Adipose tissue (tissue), 3 donors: ENCODE results near the gene SLC45A2. TPM values are rescaled to one million over a fixed set of nuclear protein-coding genes. Genes with fewer than 3 reads are reported as not detected.
"Not testable (repeated sequence)": the region's sequence is repeated elsewhere in the genome, so short reads cannot be mapped to it uniquely, and the experiment has no call there.

Experiments used
- H3K27ac ChIP-seq: one replicate; pipeline ENCODE4 v1.5.1; 2013; ENCODE audit warnings: low read depth, low read length
- WGBS, 3 donors: extraction: QIAGEN DNeasy Blood & Tissue Kit; methylation state at CpG; one replicate each; pipeline ENCODE4 v1.1.7; 2013; 5-methylcytosine and 5-hydroxymethylcytosine counted together
- polyA plus RNA-seq, 3 donors: library from polyadenylated mRNA; stranded (reverse); fragments of 200-250 nt; gene quantifications; one replicate each; pipeline ENCODE4 v1.2.3, GENCODE V29; 2013
- donor health status: healthy with polysubstance abuse.
- donor health status: Bipolar disorder and iron deficiency.
- donor health status: healthy.

Gene SLC45A2
- polyA plus RNA-seq, 3 donors, result 0.02 TPM; not detected in 2

GRCh38 chr5:33980030-33980429 lies 4.5 kb downstream of the SLC45A2 start:
- no peak overlapping the region for H3K27ac ChIP-seq
- 31 to 93% (median 90%) methylated on average over 3 of the region's 3 CpGs for WGBS, 3 donors

DNA sequence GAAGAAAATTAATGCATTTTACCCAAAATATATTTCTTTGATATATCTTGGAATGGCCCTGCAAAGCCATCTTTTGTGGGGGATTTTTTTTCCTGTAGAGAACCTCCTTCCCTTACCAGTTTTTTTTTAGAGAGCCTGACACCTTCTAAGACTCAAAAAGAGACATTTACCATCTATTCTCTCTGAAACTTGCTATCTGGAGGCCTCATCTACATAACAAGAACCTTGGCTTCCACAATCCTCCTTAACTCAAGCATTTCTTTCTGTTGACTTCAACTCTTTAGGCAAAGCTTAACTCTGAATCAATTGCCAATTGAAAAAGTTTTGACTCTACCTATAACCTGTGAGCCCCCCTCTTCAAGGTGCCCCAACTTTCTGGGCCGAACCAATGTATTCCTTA lies 6.2 kb downstream of the SLC45A2 start:
- H3K27ac ChIP-seq, result no peak overlapping the region
- WGBS, 3 donors, result 85 to 95% (median 91%) methylated on average over 1 of the region's 1 CpG

DNA sequence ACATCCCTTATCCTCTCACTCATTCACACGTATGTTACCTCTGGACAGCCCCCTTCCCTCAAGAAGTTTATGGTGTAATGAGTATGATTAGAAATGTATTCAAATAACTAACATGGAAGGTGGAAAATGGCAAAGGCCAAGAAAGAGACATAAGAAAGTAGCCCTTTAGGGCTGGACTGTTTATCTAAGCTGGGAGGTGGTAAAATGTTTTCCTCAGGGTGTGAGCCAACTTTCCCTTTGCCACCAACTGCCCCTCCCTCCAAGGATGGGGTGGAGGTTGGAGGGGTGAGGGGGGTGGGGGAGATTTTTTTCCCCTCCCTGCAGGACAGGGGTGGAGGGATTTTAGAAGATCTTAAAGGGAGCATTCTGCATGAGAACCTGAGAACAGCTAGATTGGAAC lies 8.2 kb downstream of the SLC45A2 start:
- WGBS, 3 donors, result 71 to 88% (median 83%) methylated on average over 1 of the region's 1 CpG
- H3K27ac ChIP-seq, result no peak overlapping the region

DNA sequence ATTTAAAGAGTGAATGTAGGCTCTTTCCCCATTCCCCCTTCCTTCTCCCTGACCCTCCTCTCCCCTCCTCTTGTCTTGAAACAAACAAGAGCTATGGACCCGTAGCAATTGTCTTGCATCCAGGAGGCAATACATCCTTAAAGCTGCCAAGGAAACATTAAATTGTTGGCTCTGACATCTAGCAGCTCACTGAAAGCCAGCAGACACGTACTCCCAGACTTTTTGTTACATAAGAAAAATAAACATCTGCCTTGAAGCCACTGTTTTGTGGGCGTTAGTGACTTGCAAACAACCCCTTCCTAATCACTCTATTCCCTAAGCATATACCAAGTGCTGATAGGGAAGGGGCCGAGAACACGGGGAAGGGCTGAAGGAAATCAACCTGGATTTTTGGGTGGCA lies 8.6 kb downstream of the SLC45A2 start:
- WGBS, 3 donors, result 29 to 45% (median 40%) methylated on average over 5 of the region's 5 CpGs
- no peak overlapping the region for H3K27ac ChIP-seq

GRCh38 chr5:33973271-33973670 lies 11.2 kb downstream of the SLC45A2 start:
- H3K27ac ChIP-seq, result no peak overlapping the region
- 67 to 81% (median 79%) methylated on average over 2 of the region's 2 CpGs for WGBS, 3 donors

DNA sequence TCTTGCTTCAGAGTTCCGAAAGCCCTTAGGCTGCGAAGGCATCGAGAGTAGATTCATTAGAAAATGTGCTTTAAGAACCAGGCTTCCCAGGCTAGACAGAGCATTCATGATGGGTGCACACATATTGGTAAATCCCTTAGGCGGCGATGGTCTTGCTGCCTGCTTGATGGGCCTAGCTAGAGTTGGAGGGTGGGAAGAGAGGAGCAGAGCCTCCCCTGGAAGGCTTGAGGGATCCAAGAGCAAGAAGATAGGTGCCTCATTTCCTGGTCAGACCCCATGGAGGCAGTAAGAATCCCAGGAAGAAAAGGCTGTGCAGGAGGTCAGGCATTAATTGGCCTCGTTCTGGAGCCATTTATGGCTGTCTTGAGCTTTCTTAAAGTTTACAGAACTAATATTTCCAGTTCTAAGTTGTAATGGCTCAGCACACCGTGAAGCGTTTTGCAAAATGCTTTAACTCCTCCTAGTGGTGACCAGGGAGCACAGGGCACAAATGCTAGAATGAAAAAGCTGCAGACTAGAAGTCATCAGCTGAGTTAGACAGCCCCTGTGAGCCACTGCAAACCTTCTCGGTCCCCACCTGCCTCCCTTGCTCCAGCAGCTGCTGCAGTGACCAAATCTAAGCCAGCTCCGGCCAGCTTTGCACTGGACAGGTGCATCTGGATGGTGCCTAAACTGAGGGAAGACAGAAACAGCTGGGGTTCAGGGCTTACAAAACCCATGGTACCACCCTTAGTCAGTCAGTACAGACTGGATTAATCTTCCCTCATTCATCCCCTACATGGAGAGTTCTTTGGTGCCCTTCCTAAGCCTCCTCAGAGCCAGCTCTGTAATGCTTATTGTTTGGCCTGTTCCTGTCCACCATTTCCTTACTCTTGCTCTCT lies 14.7 kb downstream of the SLC45A2 start:
- no peak overlapping the region for H3K27ac ChIP-seq
- 49 to 56% (median 53%) methylated on average over 10 of the region's 10 CpGs for WGBS, 3 donors

DNA sequence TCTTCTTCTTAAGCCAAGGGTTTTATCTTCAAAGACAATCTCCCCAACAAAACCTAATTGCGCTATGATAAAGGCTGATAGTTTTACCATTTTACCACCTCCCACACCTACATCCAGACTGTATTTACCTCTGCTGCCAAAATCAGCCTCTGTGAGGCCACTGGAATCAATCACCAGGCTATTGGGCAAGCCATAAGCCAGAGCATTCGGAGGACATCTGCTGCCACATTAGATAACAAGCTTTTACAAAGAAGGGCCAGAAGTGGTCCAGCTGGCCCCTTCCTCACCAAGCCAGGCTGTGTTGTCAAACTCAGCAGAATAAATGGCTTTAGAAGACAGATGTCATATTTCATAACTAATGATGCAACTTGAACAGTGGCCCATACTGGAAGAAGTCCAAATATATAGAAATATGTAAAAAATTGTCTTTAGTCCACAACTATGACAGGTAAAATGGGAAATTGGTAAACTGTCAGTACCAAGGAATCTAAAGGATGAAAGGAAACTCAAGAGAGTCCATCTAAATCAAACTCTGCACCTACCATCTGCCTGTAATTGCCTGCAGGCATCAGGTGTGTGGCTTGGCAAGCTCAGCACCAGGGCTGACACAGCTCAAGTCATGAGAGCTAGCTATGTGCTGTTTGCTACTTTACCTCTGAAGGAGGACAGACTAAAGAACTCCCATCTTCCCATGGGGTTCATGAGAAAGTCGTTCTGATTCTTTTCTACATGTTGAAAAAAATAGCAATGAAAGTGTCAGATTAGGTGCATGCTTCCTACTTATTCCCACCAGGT lies 16.1 kb downstream of the SLC45A2 start:
- no peak overlapping the region for H3K27ac ChIP-seq
- WGBS, 3 donors, result 57 to 66% (median 63%) methylated on average over 3 of the region's 3 CpGs

DNA sequence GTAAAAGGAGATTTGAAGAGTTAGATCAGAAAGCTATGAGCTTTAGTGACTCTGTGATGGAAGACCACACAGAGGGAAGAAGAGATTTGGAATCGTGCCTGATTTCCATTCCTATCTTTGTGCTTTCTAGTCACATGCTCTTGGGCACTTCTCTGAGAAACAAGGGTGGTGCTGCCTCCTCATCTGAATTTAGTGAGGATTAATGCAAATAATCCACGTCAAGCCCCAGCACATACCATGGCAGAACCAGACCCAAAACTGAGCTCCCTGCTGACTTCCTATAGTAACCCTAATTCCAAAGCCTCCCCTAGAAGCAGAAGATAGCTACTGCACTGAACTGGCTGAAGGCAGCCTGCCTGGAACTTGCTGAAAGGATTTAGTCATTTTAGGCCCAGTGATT lies 17.7 kb downstream of the SLC45A2 start:
- H3K27ac ChIP-seq, result no peak overlapping the region
- 67 to 80% (median 74%) methylated on average over 2 of the region's 2 CpGs for WGBS, 3 donors

DNA sequence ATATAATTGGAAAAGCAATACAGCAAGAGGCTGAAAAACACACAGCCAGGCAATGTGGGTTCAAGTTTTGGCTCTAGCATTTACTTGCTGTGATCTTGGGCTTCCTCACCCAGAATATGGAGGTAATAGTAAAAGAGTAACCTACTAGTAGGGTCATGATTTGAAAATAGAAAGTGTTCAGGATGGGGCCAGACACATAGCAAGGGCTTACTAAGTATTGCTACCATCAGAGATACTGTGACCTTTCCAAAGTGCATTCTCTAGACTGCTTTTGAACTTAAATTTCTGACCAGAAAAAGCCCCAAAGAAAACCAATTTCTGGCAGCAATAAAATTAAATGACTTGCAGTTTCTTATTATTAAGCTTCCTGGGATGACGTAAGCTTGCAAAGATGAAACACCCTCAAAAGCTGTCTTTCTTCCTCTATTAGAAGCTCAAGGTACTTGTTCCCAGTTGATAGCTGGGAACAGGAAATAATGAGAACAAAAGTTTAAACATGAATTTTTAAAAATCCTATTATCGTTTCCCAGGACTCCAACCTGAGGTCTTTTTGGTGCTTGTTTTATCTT lies 20.3 kb downstream of the SLC45A2 start:
- H3K27ac ChIP-seq, result no peak overlapping the region
- WGBS, 3 donors, result 44 to 85% (median 46%) methylated on average over 2 of the region's 2 CpGs

DNA sequence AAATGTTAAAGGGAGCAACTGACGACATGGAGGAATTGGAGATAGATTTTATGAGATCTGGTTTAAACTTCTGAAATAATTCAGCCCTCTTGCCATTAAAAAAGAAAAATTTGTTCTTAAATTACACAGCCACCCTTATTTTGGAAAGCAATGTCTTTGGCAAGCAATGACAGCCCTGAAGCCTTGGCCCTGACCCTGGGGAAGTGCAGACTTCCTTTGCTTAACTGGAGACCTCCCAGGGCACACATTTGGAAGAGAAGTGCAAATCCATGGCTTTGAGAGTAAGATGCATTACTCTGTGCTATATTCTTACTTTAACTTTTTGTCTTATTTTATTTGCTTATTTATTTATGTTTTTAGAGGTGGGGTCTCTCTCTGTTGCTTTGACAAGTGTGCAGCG lies 26.3 kb downstream of the SLC45A2 start:
- 64 to 70% (median 70%) methylated on average over 2 of the region's 2 CpGs for WGBS, 3 donors
- H3K27ac ChIP-seq, result no peak overlapping the region

DNA sequence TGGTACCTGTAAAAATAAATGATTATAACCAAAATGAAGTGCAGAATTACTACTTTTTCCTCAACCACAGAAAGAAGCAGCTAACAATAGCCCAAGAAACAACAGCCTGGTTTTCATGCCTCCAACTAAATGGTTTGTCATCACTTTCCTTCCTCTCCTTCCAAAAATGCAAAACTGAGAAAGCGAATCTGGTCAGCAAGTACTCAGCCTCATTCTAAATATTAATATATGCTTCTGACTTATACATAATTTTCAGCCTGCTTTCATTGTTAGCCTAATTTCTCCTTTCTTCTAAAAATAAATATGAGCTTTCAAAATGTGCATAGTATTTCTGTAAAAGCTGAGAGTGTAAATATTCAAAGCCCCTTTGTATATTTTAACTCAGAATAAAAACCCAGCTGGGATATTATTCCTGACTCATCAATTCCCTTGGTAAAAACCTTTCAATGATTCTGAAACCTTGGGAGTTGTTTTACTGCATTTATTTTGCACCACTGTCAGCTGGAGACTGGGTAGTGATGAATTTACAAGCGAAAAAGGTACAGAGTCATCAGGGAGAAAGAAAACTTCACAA lies 26.8 kb downstream of the SLC45A2 start:
- no peak overlapping the region for H3K27ac ChIP-seq
- 68 to 76% (median 71%) methylated on average over 2 of the region's 2 CpGs for WGBS, 3 donors

GRCh38 chr5:33952175-33952574 lies 32.3 kb downstream of the SLC45A2 start:
- H3K27ac ChIP-seq, result not testable (repeated sequence)
- 72 to 96% (median 74%) methylated on average over 4 to 5 of the region's 5 CpGs for WGBS, 3 donors

GRCh38 chr5:33944543-33945132 lies 39.9 kb downstream of the SLC45A2 start:
- no peak overlapping the region for H3K27ac ChIP-seq
- WGBS, 3 donors, result 55 to 84% (median 83%) methylated on average over 12 of the region's 12 CpGs

DNA sequence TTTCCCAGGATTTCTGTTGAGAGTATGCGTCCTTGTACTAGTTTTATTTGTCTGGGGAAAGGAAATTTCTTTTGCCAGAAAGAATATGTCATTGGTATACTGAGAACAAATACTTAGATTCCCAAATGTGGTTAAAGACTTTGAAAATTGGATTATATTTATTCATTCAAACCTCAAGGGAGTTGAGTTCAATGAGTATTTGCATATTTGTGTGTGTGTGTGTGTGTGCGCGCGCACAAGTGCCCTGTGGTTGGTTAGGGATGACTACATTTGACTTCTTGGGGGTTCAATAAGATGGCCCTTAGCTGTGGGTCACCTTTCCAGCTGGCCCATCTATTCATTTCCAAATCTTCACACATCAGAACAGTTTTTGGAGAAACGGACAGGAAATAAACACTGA lies 43.4 kb downstream of the SLC45A2 start:
- 74 to 80% (median 78%) methylated on average over 5 of the region's 5 CpGs for WGBS, 3 donors
- no peak overlapping the region for H3K27ac ChIP-seq

DNA sequence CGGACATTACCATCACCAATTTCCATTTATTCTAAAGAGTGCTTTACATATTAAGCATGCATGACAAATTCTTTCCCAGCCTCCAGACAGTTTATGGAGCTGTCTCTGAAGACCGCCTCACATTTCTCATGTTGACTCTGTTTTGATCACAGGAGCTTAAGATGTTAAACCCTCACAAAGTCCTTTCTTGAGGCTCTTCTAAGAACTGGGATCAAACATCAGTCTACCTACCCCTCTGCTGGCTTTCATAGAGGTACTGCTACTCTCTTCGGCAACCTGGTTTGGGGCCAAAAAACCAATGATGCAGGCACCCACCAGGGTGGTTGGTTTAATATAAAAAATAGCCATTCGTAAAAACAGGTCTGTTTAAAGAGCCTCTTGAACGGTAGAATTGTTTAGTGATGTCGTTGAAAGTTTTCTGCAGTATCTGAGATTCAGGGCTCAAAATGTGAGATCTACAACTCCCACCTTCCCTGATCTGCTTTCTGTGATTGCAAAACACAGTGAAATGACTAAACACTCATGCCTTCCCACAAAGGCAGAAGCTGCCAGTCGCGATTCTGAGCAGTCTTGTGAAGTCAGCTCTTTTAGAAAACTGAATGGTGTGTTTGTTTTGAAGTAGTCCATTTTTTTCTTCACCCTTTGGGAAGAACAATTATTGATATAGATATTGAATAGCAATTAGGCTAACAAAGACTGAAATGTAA lies 44.8 kb downstream of the SLC45A2 start:
- H3K27ac ChIP-seq, result no peak overlapping the region
- 70 to 71% (median 71%) methylated on average over 8 of the region's 8 CpGs for WGBS, 3 donors

DNA sequence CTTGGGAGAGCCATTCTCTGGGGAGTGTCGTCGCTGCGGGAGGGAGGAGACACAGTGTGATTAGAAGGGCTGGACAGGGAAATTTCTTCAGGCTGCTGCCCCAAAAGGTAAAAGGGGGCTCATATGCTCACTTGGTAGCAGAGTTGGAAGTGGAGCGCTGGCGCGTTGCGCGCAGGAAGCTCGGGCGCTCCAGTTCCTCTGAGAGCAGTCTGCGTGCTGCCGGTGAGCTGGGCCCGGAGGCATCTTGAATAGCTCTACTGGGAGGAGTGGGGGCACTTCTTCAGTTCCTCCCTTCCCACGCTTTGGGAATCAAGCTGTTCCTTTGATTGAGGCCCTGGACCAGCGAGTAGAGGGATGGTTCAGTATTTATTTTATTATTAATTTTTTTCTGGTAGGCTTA lies 45.6 kb downstream of the SLC45A2 start:
- 10 to 25% (median 15%) methylated on average over 15 of the region's 15 CpGs for WGBS, 3 donors
- no peak overlapping the region for H3K27ac ChIP-seq

DNA sequence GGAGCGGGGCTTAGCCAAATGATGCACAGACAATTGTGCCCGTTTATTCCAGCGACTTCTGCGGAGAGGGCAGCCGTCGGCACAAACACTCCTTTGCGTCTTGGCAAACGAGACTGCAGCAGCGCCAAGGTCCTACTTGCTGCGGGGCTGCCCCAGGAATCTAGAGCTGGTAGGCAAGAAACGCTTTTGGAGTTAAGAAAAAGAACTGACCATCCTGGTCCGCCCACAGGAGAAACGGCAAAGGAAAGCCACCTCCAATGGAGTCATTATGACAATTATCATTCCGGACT lies 46.0 kb downstream of the SLC45A2 start:
- H3K27ac ChIP-seq, result no peak overlapping the region
- WGBS, 3 donors, result 15 to 28% (median 27%) methylated on average over 14 of the region's 14 CpGs
